Effector CD8-positive, alpha-beta T cell (primary cell): Measurements from ENCODE around the gene PRSS22.

Experiments used
- DNase-seq: peaks from one replicate; lab custom pipeline; 2025; lab: John Stamatoyannopoulos, UW

Gene PRSS22

GRCh38 chr16:2829501-2830354 is 28.2 kb downstream of the PRSS22 start, which contains the start of gene ZG16B:
Gene ZG16B (plus strand): TSS chr16:2830303. CDS start chr16:2830442, 139 bp downstream.
- no peak for DNase-seq

- no peak for DNase-seq
These were observed 29.0 kb downstream of the PRSS22 start for GRCh38 chr16:2828876-2829430.

GRCh38 chr16:2828521-2828840 is 29.5 kb downstream of the PRSS22 start:
- no peak for DNase-seq

- DNase-seq: no peak
These were observed 30.0 kb downstream of the PRSS22 start for GRCh38 chr16:2827831-2828520.

- DNase-seq: no peak
These were observed 30.6 kb downstream of the PRSS22 start for GRCh38 chr16:2827374-2827791.

GRCh38 chr16:2826591-2827373 is 31.2 kb downstream of the PRSS22 start:
- no peak for DNase-seq

GRCh38 chr16:2825906-2826305 is 32.1 kb downstream of the PRSS22 start:
- no peak for DNase-seq

GRCh38 chr16:2825049-2825742 is 32.8 kb downstream of the PRSS22 start:
- no peak for DNase-seq

GRCh38 chr16:2824626-2825025 is 33.3 kb downstream of the PRSS22 start:
- DNase-seq: no peak

- no peak for DNase-seq
These were observed 35.5 kb downstream of the PRSS22 start for GRCh38 chr16:2822496-2822895.

GRCh38 chr16:2822158-2822495 is 35.8 kb downstream of the PRSS22 start:
- DNase-seq: no peak

- DNase-seq: no peak
These were observed 36.3 kb downstream of the PRSS22 start for GRCh38 chr16:2821487-2822157.

GRCh38 chr16:2820836-2821486 is 37.0 kb downstream of the PRSS22 start:
- DNase-seq: no peak

- no peak for DNase-seq
These were observed 37.8 kb downstream of the PRSS22 start for GRCh38 chr16:2819939-2820835.

GRCh38 chr16:2819179-2819938 is 38.6 kb downstream of the PRSS22 start:
- DNase-seq: no peak

GRCh38 chr16:2818272-2818876 is 39.6 kb downstream of the PRSS22 start:
- DNase-seq: no peak

- DNase-seq: no peak
These were observed 40.4 kb downstream of the PRSS22 start for GRCh38 chr16:2817340-2818271.
